Femur (tissue), 1 donor: ENCODE measurements around the gene DOC2A.
A peak's percentile ranks its signal among the peaks of the same experiment; 100 is the strongest.
"Not testable (repeated sequence)": the region's sequence is repeated elsewhere in the genome, so short reads cannot be mapped to it uniquely, and the experiment has no call there.

ENCODE experiments used
- DNase-seq: peaks from one replicate; pipeline ENCODE4 v3.0.0-alpha.2; 2017

DOC2A gene

GRCh38 chr16:29963021-29963743 lies 47.6 kb downstream of the DOC2A start:
- DNase-seq: no peak

DNA sequence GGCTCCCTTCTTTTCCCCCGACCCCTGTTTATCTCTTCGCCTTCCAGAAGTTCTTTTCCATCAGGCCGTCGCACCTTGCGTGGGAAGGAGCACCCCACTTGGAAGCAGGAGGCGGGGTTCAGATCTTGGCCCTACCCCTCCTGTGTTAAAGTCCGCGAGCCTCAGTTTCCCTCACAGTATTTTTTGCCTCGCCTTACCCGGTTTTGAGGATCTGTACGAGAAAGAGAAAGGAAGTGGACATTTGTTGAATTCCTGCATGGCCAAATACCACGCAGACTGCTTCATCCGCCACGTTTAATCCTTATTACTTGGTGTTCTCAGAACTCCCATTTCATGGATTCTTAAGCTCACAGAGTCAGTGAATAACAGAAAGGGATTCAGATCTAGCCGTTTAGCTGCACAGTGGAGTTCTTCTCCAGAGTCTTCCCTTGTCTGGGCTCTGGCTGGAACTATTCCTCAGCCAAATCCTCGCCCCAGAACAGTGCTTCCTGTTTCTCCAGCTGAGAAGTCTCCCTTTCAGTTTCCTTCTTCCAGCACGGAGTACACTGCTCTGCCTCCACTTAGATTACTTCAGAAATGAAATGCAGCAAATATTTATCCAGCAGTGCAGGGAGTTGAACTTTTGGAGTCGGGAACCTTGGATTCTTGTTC lies 48.4 kb downstream of the DOC2A start:
- DNase-seq: peak; percentile 47

DNA sequence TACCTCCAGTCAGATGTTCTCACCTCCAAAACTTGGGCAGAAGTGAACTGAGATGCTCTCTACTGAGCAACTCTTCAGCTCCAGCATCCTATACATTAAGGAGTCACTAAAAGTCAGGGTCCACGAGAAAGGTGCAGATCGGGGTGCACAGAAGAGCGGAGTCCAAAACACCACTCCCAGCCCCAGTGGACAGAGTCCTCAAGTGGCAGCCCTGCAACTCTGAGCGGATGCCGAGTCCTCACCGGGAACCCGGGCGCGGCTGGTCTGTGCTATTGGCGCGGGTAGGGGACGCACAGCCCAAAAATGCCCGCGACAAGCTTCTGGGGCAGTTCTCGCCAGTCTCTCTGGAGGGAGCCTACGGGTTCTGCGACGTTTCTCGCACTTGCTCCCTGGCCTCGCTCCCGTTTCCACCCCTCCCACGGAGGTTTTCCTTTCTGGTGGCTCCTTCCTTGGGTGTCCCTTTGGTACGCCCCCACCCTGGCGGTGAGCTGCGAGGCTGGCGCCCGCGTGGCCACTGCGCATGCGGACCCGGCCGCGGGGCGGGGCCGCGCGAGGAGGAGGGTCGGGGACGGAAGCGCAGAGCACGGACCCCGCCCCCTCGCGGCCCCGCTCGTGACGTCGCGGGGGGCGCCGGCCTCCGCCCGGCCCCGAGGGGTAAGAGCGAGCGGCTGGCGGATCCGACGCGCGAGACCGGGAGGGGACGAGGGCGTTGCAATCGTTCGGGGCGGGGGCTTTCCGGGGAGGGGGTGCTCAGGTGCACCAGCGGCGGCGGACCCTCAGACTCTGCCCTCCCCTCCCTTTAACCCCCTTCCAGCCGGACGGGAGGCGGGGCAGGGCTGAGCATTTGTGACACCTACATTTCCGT lies 49.1 kb downstream of the DOC2A start, which contains the start of gene TMEM219:
Gene TMEM219, plus strand, starts transcription at position 601 of the 865 bp plus-strand sequence. CDS start 1,065 bp downstream, outside the sequence.
- peak; percentile 95 for DNase-seq

- DNase-seq: no peak
Measured at GRCh38 chr16:29961127-29961478, 49.7 kb downstream of the DOC2A start.

- DNase-seq: not testable (repeated sequence)
Measured at GRCh38 chr16:29959821-29960220, 51.0 kb downstream of the DOC2A start.

GRCh38 chr16:29959293-29959692 lies 51.5 kb downstream of the DOC2A start:
- no peak for DNase-seq

DNA sequence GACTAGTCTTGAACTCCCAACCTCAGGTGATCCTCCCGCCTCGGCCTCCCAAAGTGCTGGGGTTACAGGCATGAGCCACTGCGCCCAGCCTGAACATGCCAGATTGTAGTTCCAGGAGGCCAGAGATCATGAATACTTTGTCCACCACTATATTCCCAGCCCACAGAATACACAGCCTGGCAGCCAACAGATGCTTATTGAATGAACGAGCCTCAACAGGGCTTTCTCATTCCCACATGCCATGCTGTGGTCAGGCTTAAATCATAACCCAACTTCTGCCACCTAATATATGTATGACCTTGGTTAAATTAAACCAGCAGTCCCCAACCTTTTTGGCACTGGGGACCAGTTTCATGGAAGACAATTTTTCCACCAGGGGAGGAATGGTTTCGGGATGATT lies 52.1 kb downstream of the DOC2A start:
- no peak for DNase-seq
